ENCODE data around the gene CHST2.

The CHST2 gene

DNA sequence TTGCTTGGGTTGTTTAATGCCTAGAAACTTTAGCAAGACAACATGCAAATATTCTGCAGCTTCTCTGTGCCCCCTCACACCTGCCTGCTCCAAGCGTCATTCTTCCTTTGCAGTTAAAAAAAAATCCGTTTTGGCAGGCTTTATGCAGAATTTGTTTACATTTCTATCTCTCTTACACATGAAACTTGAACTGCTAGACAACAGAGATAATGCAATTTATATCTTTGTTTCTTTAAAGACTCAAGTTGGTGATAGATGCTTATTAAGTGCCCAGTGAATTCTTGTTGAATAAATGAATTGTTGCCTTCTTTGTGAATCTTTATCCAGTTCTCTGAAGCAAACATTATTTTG lies 53.2 kb downstream of the CHST2 start:
- TF ChIP-seq, protein P1, sequence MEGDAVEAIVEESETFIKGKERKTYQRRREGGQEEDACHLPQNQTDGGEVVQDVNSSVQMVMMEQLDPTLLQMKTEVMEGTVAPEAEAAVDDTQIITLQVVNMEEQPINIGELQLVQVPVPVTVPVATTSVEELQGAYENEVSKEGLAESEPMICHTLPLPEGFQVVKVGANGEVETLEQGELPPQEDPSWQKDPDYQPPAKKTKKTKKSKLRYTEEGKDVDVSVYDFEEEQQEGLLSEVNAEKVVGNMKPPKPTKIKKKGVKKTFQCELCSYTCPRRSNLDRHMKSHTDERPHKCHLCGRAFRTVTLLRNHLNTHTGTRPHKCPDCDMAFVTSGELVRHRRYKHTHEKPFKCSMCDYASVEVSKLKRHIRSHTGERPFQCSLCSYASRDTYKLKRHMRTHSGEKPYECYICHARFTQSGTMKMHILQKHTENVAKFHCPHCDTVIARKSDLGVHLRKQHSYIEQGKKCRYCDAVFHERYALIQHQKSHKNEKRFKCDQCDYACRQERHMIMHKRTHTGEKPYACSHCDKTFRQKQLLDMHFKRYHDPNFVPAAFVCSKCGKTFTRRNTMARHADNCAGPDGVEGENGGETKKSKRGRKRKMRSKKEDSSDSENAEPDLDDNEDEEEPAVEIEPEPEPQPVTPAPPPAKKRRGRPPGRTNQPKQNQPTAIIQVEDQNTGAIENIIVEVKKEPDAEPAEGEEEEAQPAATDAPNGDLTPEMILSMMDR (IDR thresholded peaks at IDR 0.05) = no peak
- Histone ChIP-seq H3K27ac (no peak overlapping the region), H3K4me3 (no peak overlapping the region)

DNA sequence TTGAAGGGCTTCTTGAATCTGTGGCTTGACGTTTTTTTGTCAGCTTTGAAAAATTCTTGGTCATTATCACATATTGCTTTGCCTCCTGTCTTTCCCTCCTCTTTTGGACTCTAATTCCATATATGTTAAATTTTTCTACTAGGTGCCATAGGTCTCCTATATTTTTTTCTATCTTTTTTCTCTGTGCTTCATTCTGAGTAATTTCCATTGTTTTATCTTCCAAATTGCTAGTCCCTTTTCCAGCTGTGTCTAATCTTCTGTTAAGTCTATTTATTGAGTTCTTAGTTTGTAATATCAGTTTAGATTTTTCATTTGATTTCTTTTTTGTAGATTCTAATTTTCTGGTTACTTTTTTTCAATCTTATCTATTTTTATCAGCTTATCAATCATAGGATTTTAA lies 53.7 kb downstream of the CHST2 start:
- no peak overlapping the region for H3K4me3 ChIP-seq
- no peak overlapping the region for H3K27ac ChIP-seq
- DNase-seq (ENCODE audit: low spot score) = no peak
- TF ChIP-seq, protein P1 (IDR thresholded peaks at IDR 0.05) = no peak

More for the DNA sequence above, 53.2 kb downstream of the CHST2 start:
- no peak for DNase-seq (ENCODE audit: low spot score)
